Fibroblast of lung (primary cell): Measurements from ENCODE around the gene LRRC10.

Experiments
- EZH2 ChIP-seq: IDR thresholded peaks from 2 replicates; pipeline ENCODE4 v1.5.1; 2012; ENCODE audit warnings: low read length, control low read depth, mild to moderate bottlenecking; ENCODE audit errors: missing control alignments
- TF ChIP-seq, protein P1 (sequence below), 2 donors: IDR thresholded peaks in 1 of 2; conservative IDR thresholded peaks in 1 of 2; 1 replicate in 1 of 2; 2 replicates in 1 of 2; pipeline ENCODE4 v1.5.1; 2011 to 2012; ENCODE audit warnings: low read length in 2 of 2, control low read depth in 1 of 2, inconsistent platforms in 1 of 2, low read depth in 1 of 2, mild to moderate bottlenecking in 1 of 2

DNA sequence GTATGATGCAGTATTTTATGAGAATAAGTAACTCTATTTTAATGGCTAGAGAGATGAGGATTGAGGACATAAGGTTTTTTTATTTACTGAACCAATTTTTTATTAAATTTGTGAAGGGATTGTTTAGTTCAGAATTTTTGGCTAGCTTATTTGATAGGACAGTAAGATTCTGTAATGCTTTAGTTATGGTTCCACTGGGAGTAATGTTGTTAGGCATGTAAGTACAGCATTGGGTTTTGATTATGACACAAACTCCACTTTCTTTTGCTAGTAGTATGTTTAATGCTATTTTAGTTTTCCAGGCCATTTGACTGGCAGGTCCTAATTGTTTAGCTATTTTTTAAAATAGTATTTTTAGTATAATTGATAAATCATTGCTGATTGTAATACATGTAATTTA is 33.8 kb upstream of the LRRC10 start:
- TF ChIP-seq, protein P1, sequence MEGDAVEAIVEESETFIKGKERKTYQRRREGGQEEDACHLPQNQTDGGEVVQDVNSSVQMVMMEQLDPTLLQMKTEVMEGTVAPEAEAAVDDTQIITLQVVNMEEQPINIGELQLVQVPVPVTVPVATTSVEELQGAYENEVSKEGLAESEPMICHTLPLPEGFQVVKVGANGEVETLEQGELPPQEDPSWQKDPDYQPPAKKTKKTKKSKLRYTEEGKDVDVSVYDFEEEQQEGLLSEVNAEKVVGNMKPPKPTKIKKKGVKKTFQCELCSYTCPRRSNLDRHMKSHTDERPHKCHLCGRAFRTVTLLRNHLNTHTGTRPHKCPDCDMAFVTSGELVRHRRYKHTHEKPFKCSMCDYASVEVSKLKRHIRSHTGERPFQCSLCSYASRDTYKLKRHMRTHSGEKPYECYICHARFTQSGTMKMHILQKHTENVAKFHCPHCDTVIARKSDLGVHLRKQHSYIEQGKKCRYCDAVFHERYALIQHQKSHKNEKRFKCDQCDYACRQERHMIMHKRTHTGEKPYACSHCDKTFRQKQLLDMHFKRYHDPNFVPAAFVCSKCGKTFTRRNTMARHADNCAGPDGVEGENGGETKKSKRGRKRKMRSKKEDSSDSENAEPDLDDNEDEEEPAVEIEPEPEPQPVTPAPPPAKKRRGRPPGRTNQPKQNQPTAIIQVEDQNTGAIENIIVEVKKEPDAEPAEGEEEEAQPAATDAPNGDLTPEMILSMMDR (conservative IDR thresholded peaks at IDR 0.05 in 1 of 2, IDR thresholded peaks at IDR 0.05 in 1 of 2; ENCODE audit: low read depth in 1 of 2, low read length in 2 of 2) = no peak
- no peak for TF ChIP-seq EZH2
